ENCODE results near the gene ARMC6. TPM values are rescaled to one million over a fixed set of nuclear protein-coding genes. Genes with fewer than 3 reads are reported as not detected.

ARMC6 gene
- total RNA-seq, 1 experiment from 2014 or later, result 66.5 TPM

GRCh38 chr19:18996351-18996750 lies 37.1 kb upstream of the ARMC6 start:
- H3K27me3 Mint-ChIP-seq (ENCODE audit: low read depth), result no peaks in the 10 kb centered on the region; the same call in 1 of the 2 replicates
- Histone ChIP-seq H3K27me3 (ENCODE audit: insufficient read depth, low read length) (no peaks in the 10 kb centered on the region), H3K79me2 (ENCODE audit: insufficient read depth, low read length) (no peaks in the 10 kb centered on the region), H2BK12ac (ENCODE audit: insufficient read length, low read depth, low read length) (no peak overlapping the region), H4K8ac (replicated peaks; ENCODE audit: insufficient read length, low read depth, low read length) (no peak overlapping the region), H3K27ac (ENCODE audit: insufficient read length, low read depth, low read length) (no peak overlapping the region), H3K14ac (ENCODE audit: insufficient read depth, low read length) (no peak overlapping the region), H3K23me2 (ENCODE audit: insufficient read length, low read depth, low read length, poor library complexity, severe bottlenecking) (no peaks in the 10 kb centered on the region), H3K9ac (ENCODE audit: extremely low read depth, insufficient read length, low read length) (no peak overlapping the region), H2BK15ac (ENCODE audit: low read depth, low read length) (no peak overlapping the region), H3K79me1 (ENCODE audit: insufficient read depth, low read depth, low read length, poor library complexity, severe bottlenecking) (no peaks in the 10 kb centered on the region), H2BK20ac (ENCODE audit: low read depth, low read length, poor library complexity, severe bottlenecking) (no peak overlapping the region), H3K4ac (ENCODE audit: low read depth, low read length) (no peak overlapping the region), H4K5ac (ENCODE audit: insufficient read length, low read depth, low read length) (no peak overlapping the region), H2BK120ac (ENCODE audit: low read depth, low read length, poor library complexity, severe bottlenecking) (no peak overlapping the region), H3T11ph (ENCODE audit: low read length) (no peak overlapping the region), H3K56ac (ENCODE audit: insufficient read length, low read depth, low read length) (no peak overlapping the region), H4K91ac (ENCODE audit: insufficient read length, low read depth, low read length) (no peak overlapping the region), H3K23ac (ENCODE audit: insufficient read length, low read depth, low read length) (no peak overlapping the region), H2AK5ac (ENCODE audit: insufficient read length, low read length) (no peak overlapping the region), H3K18ac (ENCODE audit: insufficient read length, low read depth, low read length) (no peak overlapping the region), H3K4me1 (ENCODE audit: insufficient read depth, low read length) (no peaks in the 10 kb centered on the region), H4K20me1 (ENCODE audit: control insufficient read depth, insufficient read depth, insufficient read length) (no peaks in the 10 kb centered on the region), H3K4me2 (ENCODE audit: insufficient read depth, insufficient read length, low read length) (no peak overlapping the region), H2AFZ (ENCODE audit: low read length) (no peak overlapping the region), H2BK5ac (ENCODE audit: insufficient read length, low read length) (no peak overlapping the region), H3K9me3 (ENCODE audit: control insufficient read depth, low read depth, low read length) (no peaks in the 10 kb centered on the region)
- H3K4me3 Mint-ChIP-seq, result no peak overlapping the region
- no peak for DNase-seq
- TF ChIP-seq, protein P1, sequence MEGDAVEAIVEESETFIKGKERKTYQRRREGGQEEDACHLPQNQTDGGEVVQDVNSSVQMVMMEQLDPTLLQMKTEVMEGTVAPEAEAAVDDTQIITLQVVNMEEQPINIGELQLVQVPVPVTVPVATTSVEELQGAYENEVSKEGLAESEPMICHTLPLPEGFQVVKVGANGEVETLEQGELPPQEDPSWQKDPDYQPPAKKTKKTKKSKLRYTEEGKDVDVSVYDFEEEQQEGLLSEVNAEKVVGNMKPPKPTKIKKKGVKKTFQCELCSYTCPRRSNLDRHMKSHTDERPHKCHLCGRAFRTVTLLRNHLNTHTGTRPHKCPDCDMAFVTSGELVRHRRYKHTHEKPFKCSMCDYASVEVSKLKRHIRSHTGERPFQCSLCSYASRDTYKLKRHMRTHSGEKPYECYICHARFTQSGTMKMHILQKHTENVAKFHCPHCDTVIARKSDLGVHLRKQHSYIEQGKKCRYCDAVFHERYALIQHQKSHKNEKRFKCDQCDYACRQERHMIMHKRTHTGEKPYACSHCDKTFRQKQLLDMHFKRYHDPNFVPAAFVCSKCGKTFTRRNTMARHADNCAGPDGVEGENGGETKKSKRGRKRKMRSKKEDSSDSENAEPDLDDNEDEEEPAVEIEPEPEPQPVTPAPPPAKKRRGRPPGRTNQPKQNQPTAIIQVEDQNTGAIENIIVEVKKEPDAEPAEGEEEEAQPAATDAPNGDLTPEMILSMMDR (conservative IDR thresholded peaks at IDR 0.05), result no peak
- peaks cover 39 to 72% (median 66%) of the 10 kb centered on the region in 3 experiments; a peak in 6 of 7 replicates for H3K36me3 Mint-ChIP-seq (ENCODE audit: insufficient read depth in 1 of 3, low read depth in 3 of 3)
- peak overlapping the region in 1 of 3 experiments; percentile 94; a peak in 1 of 7 replicates for H3K27ac Mint-ChIP-seq
- no peaks in the 10 kb centered on the region for H3K9me3 Mint-ChIP-seq
- no CpG with 5 or more reads among the region's 10 CpGs for WGBS (ENCODE audit: extremely low coverage, insufficient read length, low lambda C conversion rate)
- H3K4me1 Mint-ChIP-seq, result peaks cover 8 to 20% of the 10 kb centered on the region in 2 experiments
